K562 (cell line): ENCODE data around the gene ARL13A. TPM values are rescaled to one million over a fixed set of nuclear protein-coding genes. Genes with fewer than 3 reads are reported as not detected.
"Not testable (repeated sequence)": the region's sequence is repeated elsewhere in the genome, so short reads cannot be mapped to it uniquely, and the experiment has no call there.

Experiments
- ATAC-seq: fragments of 200-7000 bp; cut with Tn5 transposase; 3 replicates; pipeline ENCODE4 v1.9.1; 2020; ENCODE audit warnings: moderate library complexity
- BruUV-seq: library from RNA; stranded (reverse); fragments of 400-500 nt; replicated peaks from 2 replicates; lab custom pipeline; 2021; lab: Mats Ljungman, UMichigan
- CTCF ChIA-PET: fragments of 300-600 bp; formaldehyde crosslinking; extraction: SDS; loops from one replicate; lab custom pipeline; 2021; ENCODE audit warnings: low intra/inter-chr PET ratio; lab: Yijun Ruan, JAX
- POLR2A ChIA-PET: fragments of 300-600, 350-650 bp; sonication (Branson Sonifier 250); formaldehyde crosslinking; extraction: SDS; loops from one replicate; lab custom pipeline; 2021; ENCODE audit warnings: antibody characterized with exemption, inconsistent platforms; lab: Yijun Ruan, JAX
- DNase-seq, 4 experiments: peaks; one replicate each; pipeline versions ENCODE4 v3.0.0 to v3.0.0-alpha.2; 2011 to 2018; ENCODE audit warnings: low spot score in 3 of 4, mixed read lengths in 3 of 4; ENCODE audit errors: extremely low read depth in 1 of 4
- FAIRE-seq: peaks from 2 replicates; lab custom pipeline; 2011; peaks lifted over from hg19 to GRCh38; lab: Jason Lieb, UNC
- H2AFZ ChIP-seq: 2 replicates; pipeline ENCODE4 v1.6.0; 2011; ENCODE audit warnings: low read depth, low read length, control low read depth, inconsistent platforms
- H3K27ac ChIP-seq: fragments of 200-600 bp; 3 replicates; pipeline ENCODE4 v1.8.0; 2011; ENCODE audit warnings: low read depth, mild to moderate bottlenecking, control low read depth, inconsistent platforms, low read length, moderate library complexity, mixed read lengths; ENCODE audit errors: extremely low read depth
- H3K27me3 ChIP-seq, 2 experiments: fragments of 300-600 bp in 1 of 2; 2 replicates in 1 of 2; 3 replicates in 1 of 2; pipeline versions ENCODE4 v1.6.0 to v1.8.0; 2011; ENCODE audit warnings: inconsistent platforms in 2 of 2, low read length in 2 of 2, mild to moderate bottlenecking in 1 of 2, mixed read lengths in 1 of 2, moderate library complexity in 1 of 2; ENCODE audit not compliant: control insufficient read depth in 2 of 2, insufficient read depth in 2 of 2
- H3K36me3 ChIP-seq: fragments of 300-600 bp; 3 replicates; pipeline ENCODE4 v1.8.0; 2011; ENCODE audit warnings: mild to moderate bottlenecking, low read length, inconsistent platforms; ENCODE audit not compliant: control insufficient read depth, insufficient read depth
- H3K4me1 ChIP-seq, 2 experiments: fragments of 200-600 bp in 1 of 2; replicated peaks in 1 of 2; 2 replicates in 1 of 2; 3 replicates in 1 of 2; pipeline versions ENCODE4 v1.5.1 to v1.8.0; 2011; ENCODE audit warnings: inconsistent platforms in 2 of 2, low read length in 2 of 2, mild to moderate bottlenecking in 1 of 2, mixed read lengths in 1 of 2, moderate library complexity in 1 of 2; ENCODE audit not compliant: control insufficient read depth in 2 of 2, insufficient read depth in 2 of 2
- H3K4me2 ChIP-seq: 2 replicates; pipeline ENCODE4 v1.6.1; 2011; ENCODE audit warnings: low read length, control low read depth, inconsistent platforms, mixed read lengths; ENCODE audit not compliant: insufficient read depth
- H3K4me3 ChIP-seq: fragments of 200-600 bp; sonication (generic), shearing (Covaris generic); 2 replicates; pipeline ENCODE4 v1.5.1; 2016; ENCODE audit warnings: control low read depth, inconsistent platforms
- H3K79me2 ChIP-seq: fragments of 200-600 bp; 3 replicates; pipeline ENCODE4 v1.8.0; 2011; ENCODE audit warnings: low read length, inconsistent platforms; ENCODE audit not compliant: control insufficient read depth, insufficient read depth
- H3K9ac ChIP-seq, 2 experiments: 2 replicates each; pipeline versions ENCODE4 v1.6.0 to v1.6.1; 2011; ENCODE audit warnings: low read depth in 2 of 2, low read length in 2 of 2, control low read depth in 1 of 2, inconsistent platforms in 1 of 2, mild to moderate bottlenecking in 1 of 2, mixed read lengths in 1 of 2; ENCODE audit not compliant: insufficient read depth in 1 of 2
- H3K9me1 ChIP-seq: one replicate; pipeline ENCODE4 v1.6.0; 2011; ENCODE audit warnings: inconsistent platforms, mild to moderate bottlenecking, low read length, moderate library complexity; ENCODE audit not compliant: control insufficient read depth, insufficient read depth
- H3K9me3 ChIP-seq: replicated peaks from 2 replicates; pipeline ENCODE4 v1.5.1; 2011; ENCODE audit warnings: low read depth, low read length, inconsistent platforms; ENCODE audit not compliant: control insufficient read depth, insufficient read depth
- H4K20me1 ChIP-seq: replicated peaks from 2 replicates; pipeline ENCODE4 v1.6.1; 2011; ENCODE audit warnings: low read length, inconsistent platforms, mixed read lengths; ENCODE audit not compliant: control insufficient read depth, insufficient read depth
- CTCFL ChIP-seq: IDR thresholded peaks from 2 replicates; pipeline ENCODE4 v1.6.1; 2011; ENCODE audit warnings: borderline replicate concordance, low read depth, mild to moderate bottlenecking, moderate library complexity, low read length; ENCODE audit not compliant: insufficient read depth, poor library complexity, severe bottlenecking
- HCFC1 ChIP-seq: IDR thresholded peaks from 2 replicates; pipeline ENCODE4 v1.6.1; 2012; ENCODE audit warnings: low read depth, low read length, improper control_type of control experiment
- NFIC ChIP-seq: fragments of 450-650 bp; IDR thresholded peaks from 2 replicates; pipeline ENCODE4 v1.6.1; 2017; ENCODE audit warnings: mild to moderate bottlenecking, inconsistent platforms
- NKRF ChIP-seq: fragments of 450-650 bp; IDR thresholded peaks from 2 replicates; pipeline ENCODE4 v1.6.1; 2016; ENCODE audit warnings: borderline replicate concordance
- ZNF75A ChIP-seq: fragments of 450-650 bp; formaldehyde crosslinking; IDR thresholded peaks from 2 replicates; pipeline ENCODE4 v1.4.0; 2020; ENCODE audit warnings: mild to moderate bottlenecking
- WGBS: fragments of 100-300 bp; shearing (Covaris generic); methylation state at CpG from one replicate; pipeline ENCODE4 v1.1.6; 2016; ENCODE audit warnings: low coverage, mixed read lengths; ENCODE audit not compliant: insufficient coverage; ENCODE audit errors: missing lambda C conversion rate; 5-methylcytosine and 5-hydroxymethylcytosine counted together
- in situ Hi-C: fragments of 300-500 bp; cut with MboI; formaldehyde crosslinking; loops from 4 replicates; pipeline ENCODE4 v1.15.0; 2018; ENCODE audit warnings: inconsistent platforms, mixed read lengths
- intact Hi-C: fragments of 100-400 bp; cut with micrococcal nuclease; formaldehyde crosslinking; loops from 2 replicates; pipeline ENCODE4 v1.14.2; 2022
- polyA plus RNA-seq, 8 experiments: library from polyadenylated mRNA; depleted of rRNA in 4 of 8; stranded (reverse) in 5 of 8; unstranded in 3 of 8; fragments of >200 nt; fragmentation: Nextera tagmentation in 2 of 8; fragmentation: Illumina TruSeq in 1 of 8; extraction: Ambion mirVana in 2 of 8; extraction: Trizol in 1 of 8; gene quantifications; 2 replicates each; pipeline versions ENCODE4 v1.2.1 to v1.2.3, GENCODE V29; 2011 to 2014; ENCODE audit warnings: inconsistent platforms in 1 of 8, missing spikeins in 1 of 8
- total RNA-seq, 7 experiments: library from RNA; depleted of rRNA in 6 of 7; stranded (reverse); fragments of >200 nt in 6 of 7; fragmentation: Illumina TruSeq in 2 of 7; extraction: Trizol in 2 of 7; gene quantifications; 2 replicates each; pipeline versions ENCODE4 v1.2.1 to v1.2.3, GENCODE V29; 2011 to 2021; ENCODE audit warnings: low replicate concordance in 1 of 7

ARL13A gene
- total and polyA plus RNA-seq, 9 of the 15 experiments (the other 6 are each of a cell fraction or from before 2014, with no cell fraction given) = not detected

- H3K9ac ChIP-seq, H3K9me1 ChIP-seq, H3K27me3 ChIP-seq, H4K20me1 ChIP-seq, BruUV-seq, H3K79me2 ChIP-seq, intact Hi-C loops, H3K4me1 ChIP-seq, ATAC-seq, H3K36me3 ChIP-seq, H3K4me2 ChIP-seq, in situ Hi-C loops, CTCF ChIA-PET, H3K9me3 ChIP-seq, FAIRE-seq, H3K27ac ChIP-seq, POLR2A ChIA-PET, DNase-seq, H2AFZ ChIP-seq, H3K4me3 ChIP-seq: not testable (repeated sequence)
- TF ChIP-seq NFIC = peak; percentile 36
- WGBS = 83% methylated on average over 1 of the region's 1 CpG
These were observed 12.0 kb downstream of the ARL13A start for GRCh38 chrX:100981498-100981845.

GRCh38 chrX:100984818-100985217, 15.3 kb downstream of the ARL13A start:
- no peak for FAIRE-seq
- no peak overlapping the region for H3K9ac ChIP-seq
- H3K4me3 ChIP-seq = no peak overlapping the region
- no peaks in the 10 kb centered on the region; the same call in 1 of the 2 replicates for H4K20me1 ChIP-seq
- TF ChIP-seq HCFC1 (no peak), CTCFL (no peak), ZNF75A (CRISPR knock-in tag) (no peak), NKRF (no peak)
- TF ChIP-seq, all 486 proteins: peak for 0
- ATAC-seq = no peak
- Histone ChIP-seq H3K27ac (no peak overlapping the region), H3K9me3 (no peaks in the 10 kb centered on the region), H3K9me1 (no peaks in the 10 kb centered on the region), H3K36me3 (no peaks in the 10 kb centered on the region), H3K4me1 (no peaks in the 10 kb centered on the region), H2AFZ (no peak overlapping the region), H3K4me2 (no peak overlapping the region), H3K79me2 (no peaks in the 10 kb centered on the region), H3K27me3 (no peaks in the 10 kb centered on the region)
- ChIA-PET CTCF (no interaction called here), POLR2A (no interaction called here)
- intact Hi-C loops = no loop called here
- DNase-seq = no peak
- in situ Hi-C loops = no loop called here
- BruUV-seq = no TSS peak
